Measurements from ENCODE around the gene AGPAT4. TPM values are rescaled to one million over a fixed set of nuclear protein-coding genes. Genes with fewer than 3 reads are reported as not detected.

The AGPAT4 gene
- polyA plus RNA-seq, 1 donor (not counting 4 experiments of a cell fraction or from before 2014, with no cell fraction given): 8.4 TPM

DNA sequence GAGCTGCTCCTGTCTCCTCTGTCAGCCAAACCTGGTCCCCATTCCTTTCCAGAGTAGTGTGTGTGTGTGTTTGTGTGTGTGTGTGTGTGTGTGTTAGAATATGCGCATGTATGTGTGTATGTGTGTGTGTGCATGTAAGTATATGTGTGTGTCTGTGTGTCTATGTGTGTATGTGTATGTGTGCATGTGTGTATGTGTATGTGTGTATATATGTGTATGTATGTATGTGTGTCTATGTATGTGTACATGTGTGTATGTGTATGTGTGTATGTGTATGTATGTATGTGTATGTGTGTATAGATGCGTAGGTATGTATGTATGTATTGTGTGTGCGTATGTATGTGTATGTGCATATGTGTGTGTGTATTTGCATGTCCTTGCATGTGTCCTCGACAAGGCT, 79.5 kb downstream of the AGPAT4 start:
- Histone ChIP-seq H3K4me3 (ENCODE audit: control insufficient read depth in 2 of 3, extremely low read depth in 1 of 3, insufficient read depth in 2 of 3, low read depth in 1 of 3, low read length in 3 of 3) (no peak overlapping the region), H3K9ac (ENCODE audit: control insufficient read depth, extremely low read depth, insufficient read depth, low read length) (no peak overlapping the region), H3K9me3 (ENCODE audit: control insufficient read depth, low read depth, low read length) (no peaks in the 10 kb centered on the region), H3K9me1 (ENCODE audit: control insufficient read depth, extremely low read depth, insufficient read depth, low read length) (no peaks in the 10 kb centered on the region), H4K20me1 (ENCODE audit: control insufficient read depth, extremely low read depth, insufficient read depth, low read length) (no peaks in the 10 kb centered on the region), H3K27me3 (ENCODE audit: control insufficient read depth, extremely low read depth, insufficient read depth, low read length) (no peaks in the 10 kb centered on the region), H3K4me2 (ENCODE audit: control insufficient read depth, extremely low read depth, insufficient read depth, low read depth, low read length) (no peak overlapping the region), H3K4me1 (ENCODE audit: control insufficient read depth, extremely low read depth, insufficient read depth, low read length) (peaks cover 6% of the 10 kb centered on the region), H3K79me2 (ENCODE audit: control insufficient read depth, insufficient read depth, low read length) (no peaks in the 10 kb centered on the region), H2AFZ (ENCODE audit: control insufficient read depth, low read length) (no peak overlapping the region), H3K36me3 (ENCODE audit: control insufficient read depth in 2 of 2, extremely low read depth in 1 of 2, insufficient read depth in 2 of 2, low read length in 2 of 2) (peaks cover 0 to 3% of the 10 kb centered on the region in 2 experiments), H3K27ac (ENCODE audit: control insufficient read depth, insufficient read depth, low read length) (no peak overlapping the region)
- dilution Hi-C loops (cut with MboI; ENCODE audit: extremely low pct_ligation_motif_present, low sequenced_read_pairs): no loop called here
- DNase-seq (ENCODE audit: low read depth, low spot score) (no peak), FAIRE-seq (no peak)
- TF ChIP-seq, protein P1, sequence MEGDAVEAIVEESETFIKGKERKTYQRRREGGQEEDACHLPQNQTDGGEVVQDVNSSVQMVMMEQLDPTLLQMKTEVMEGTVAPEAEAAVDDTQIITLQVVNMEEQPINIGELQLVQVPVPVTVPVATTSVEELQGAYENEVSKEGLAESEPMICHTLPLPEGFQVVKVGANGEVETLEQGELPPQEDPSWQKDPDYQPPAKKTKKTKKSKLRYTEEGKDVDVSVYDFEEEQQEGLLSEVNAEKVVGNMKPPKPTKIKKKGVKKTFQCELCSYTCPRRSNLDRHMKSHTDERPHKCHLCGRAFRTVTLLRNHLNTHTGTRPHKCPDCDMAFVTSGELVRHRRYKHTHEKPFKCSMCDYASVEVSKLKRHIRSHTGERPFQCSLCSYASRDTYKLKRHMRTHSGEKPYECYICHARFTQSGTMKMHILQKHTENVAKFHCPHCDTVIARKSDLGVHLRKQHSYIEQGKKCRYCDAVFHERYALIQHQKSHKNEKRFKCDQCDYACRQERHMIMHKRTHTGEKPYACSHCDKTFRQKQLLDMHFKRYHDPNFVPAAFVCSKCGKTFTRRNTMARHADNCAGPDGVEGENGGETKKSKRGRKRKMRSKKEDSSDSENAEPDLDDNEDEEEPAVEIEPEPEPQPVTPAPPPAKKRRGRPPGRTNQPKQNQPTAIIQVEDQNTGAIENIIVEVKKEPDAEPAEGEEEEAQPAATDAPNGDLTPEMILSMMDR (optimal IDR thresholded peaks at IDR 0.05 in 1 of 3, IDR thresholded peaks at IDR 0.05 in 1 of 3, conservative IDR thresholded peaks at IDR 0.05 in 1 of 3; ENCODE audit: extremely low read depth in 1 of 3, insufficient read depth in 2 of 3, low read length in 3 of 3): no peak
- TF ChIP-seq EZH2 (IDR thresholded peaks at IDR 0.05; ENCODE audit: low read length): no peak

DNA sequence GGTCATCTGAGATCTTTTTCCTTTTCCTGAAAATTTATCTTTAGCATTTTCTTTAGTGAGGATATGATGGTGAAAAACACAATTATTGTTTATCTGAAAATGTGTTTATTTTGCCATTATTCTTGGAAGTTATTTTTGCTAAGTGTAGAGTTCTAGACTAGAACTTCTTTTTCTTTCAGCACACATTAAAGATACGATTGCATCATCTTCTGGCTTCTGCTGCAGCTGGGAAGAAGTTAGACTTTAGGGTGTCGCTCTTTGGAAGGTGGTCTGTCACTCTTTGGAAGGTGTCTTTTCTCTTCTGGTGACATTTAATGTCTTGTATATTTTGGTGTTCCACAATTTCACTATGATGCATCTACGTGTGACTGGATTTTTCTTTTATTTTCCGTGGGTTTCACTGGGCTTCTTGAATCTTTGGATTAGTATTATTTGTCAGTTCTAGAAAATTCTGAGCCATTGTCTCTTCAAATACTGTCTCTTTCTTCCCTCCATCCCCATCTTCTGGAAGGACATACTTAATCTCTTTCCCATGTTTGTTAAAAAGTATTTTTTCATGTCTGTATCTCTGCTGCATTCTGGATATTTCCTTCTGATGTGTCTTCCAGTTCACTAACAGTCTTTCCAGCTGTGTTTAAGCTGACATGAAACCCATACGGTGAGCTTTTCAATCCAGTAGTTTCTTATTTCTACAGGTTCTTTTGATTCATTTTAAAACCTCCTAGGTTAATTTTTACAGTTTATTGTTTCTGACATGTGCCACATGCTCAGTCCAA, 81.0 kb downstream of the AGPAT4 start:
- no peak overlapping the region for H2AFZ ChIP-seq (ENCODE audit: control insufficient read depth, low read length)
- H4K20me1 ChIP-seq (ENCODE audit: control insufficient read depth, extremely low read depth, insufficient read depth, low read length): no peaks in the 10 kb centered on the region
- H3K4me3 ChIP-seq (ENCODE audit: control insufficient read depth in 2 of 3, extremely low read depth in 1 of 3, insufficient read depth in 2 of 3, low read depth in 1 of 3, low read length in 3 of 3): no peak overlapping the region
- no peaks in the 10 kb centered on the region for H3K9me1 ChIP-seq (ENCODE audit: control insufficient read depth, extremely low read depth, insufficient read depth, low read length)
- no peaks in the 10 kb centered on the region for H3K27me3 ChIP-seq (ENCODE audit: control insufficient read depth, extremely low read depth, insufficient read depth, low read length)
- TF ChIP-seq, protein P1 (optimal IDR thresholded peaks at IDR 0.05 in 1 of 3, IDR thresholded peaks at IDR 0.05 in 1 of 3, conservative IDR thresholded peaks at IDR 0.05 in 1 of 3; ENCODE audit: extremely low read depth in 1 of 3, insufficient read depth in 2 of 3, low read length in 3 of 3): no peak
- no peak for TF ChIP-seq EZH2 (IDR thresholded peaks at IDR 0.05; ENCODE audit: low read length)
- no peaks in the 10 kb centered on the region for H3K79me2 ChIP-seq (ENCODE audit: control insufficient read depth, insufficient read depth, low read length)
- H3K9ac ChIP-seq (ENCODE audit: control insufficient read depth, extremely low read depth, insufficient read depth, low read length): no peak overlapping the region
- peaks cover 0 to 3% of the 10 kb centered on the region in 2 experiments for H3K36me3 ChIP-seq (ENCODE audit: control insufficient read depth in 2 of 2, extremely low read depth in 1 of 2, insufficient read depth in 2 of 2, low read length in 2 of 2)
- no peak overlapping the region for H3K27ac ChIP-seq (ENCODE audit: control insufficient read depth, insufficient read depth, low read length)
- H3K9me3 ChIP-seq (ENCODE audit: control insufficient read depth, low read depth, low read length): no peaks in the 10 kb centered on the region
- dilution Hi-C loops (cut with MboI; ENCODE audit: extremely low pct_ligation_motif_present, low sequenced_read_pairs): no loop called here
- H3K4me2 ChIP-seq (ENCODE audit: control insufficient read depth, extremely low read depth, insufficient read depth, low read depth, low read length): no peak overlapping the region
- DNase-seq (ENCODE audit: low read depth, low spot score) (no peak), FAIRE-seq (no peak)
- peaks cover 12% of the 10 kb centered on the region for H3K4me1 ChIP-seq (ENCODE audit: control insufficient read depth, extremely low read depth, insufficient read depth, low read length)
